GM12864 (cell line): Measurements from ENCODE around the gene FOXP4.

Experiments
- DNase-seq: peaks from one replicate; pipeline ENCODE4 v3.0.0-alpha.2; 2011; ENCODE audit warnings: low read depth
- H3K4me3 ChIP-seq: 2 replicates; pipeline ENCODE4 v1.5.1; 2011; ENCODE audit warnings: mild to moderate bottlenecking, low read depth, low read length, control low read depth
- CTCF ChIP-seq: IDR thresholded peaks from 2 replicates; pipeline ENCODE4 v1.5.1; 2011; ENCODE audit warnings: low read depth, mild to moderate bottlenecking, moderate library complexity, low read length, control low read depth, inconsistent platforms; ENCODE audit errors: missing control alignments

Gene FOXP4

GRCh38 chr6:41511443-41512060, 34.6 kb upstream of the FOXP4 start:
- TF ChIP-seq CTCF = no peak
- no peak overlapping the region for H3K4me3 ChIP-seq
- DNase-seq = no peak

GRCh38 chr6:41512146-41512701, 34.0 kb upstream of the FOXP4 start:
- H3K4me3 ChIP-seq = no peak overlapping the region
- DNase-seq = no peak
- TF ChIP-seq CTCF = no peak

GRCh38 chr6:41515995-41516394, 30.2 kb upstream of the FOXP4 start:
- DNase-seq = no peak
- H3K4me3 ChIP-seq = no peak overlapping the region
- TF ChIP-seq CTCF = no peak

DNA sequence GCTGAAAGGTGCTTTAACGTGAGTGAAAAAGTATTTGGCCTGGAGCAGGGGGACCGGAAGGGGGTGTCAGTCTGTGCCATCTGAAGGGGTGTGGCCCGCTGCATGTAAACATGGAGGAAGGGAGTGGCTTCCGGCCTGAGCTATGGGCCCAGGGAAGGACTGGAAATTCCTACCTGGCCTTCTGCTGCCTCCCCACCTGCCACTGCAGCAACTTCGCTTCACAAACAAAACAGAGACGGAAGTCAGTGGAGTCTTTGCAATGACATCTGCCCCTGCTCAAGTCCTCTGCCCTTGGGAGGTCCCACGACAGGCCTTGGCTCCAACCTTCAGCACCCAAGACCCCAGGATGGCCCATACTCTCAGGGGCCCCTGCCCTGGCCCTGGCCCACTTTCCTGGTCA, 28.1 kb upstream of the FOXP4 start:
- no peak for TF ChIP-seq CTCF
- no peak for DNase-seq
- H3K4me3 ChIP-seq = no peak overlapping the region

DNA sequence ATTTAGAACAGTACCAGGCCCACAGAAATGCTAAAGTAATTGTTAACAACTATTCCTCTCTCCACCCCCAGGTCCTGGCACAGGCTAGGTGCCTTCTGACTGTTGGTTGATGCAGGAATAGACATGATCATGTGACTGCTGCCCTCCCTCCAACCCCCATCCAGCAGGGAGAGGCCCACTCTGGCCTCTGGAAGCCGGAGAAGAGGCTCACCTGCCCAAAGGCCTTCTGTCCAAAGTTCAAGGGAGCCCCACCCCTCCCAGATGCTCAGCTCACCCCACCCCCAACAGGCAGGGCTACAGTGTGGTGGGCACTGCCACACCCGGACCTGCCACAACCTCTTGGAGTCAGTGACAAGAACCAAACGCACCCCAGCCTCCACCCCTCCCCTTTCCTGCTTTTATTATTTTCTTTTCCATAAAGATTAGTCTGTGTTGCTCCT, 26.9 kb upstream of the FOXP4 start:
- H3K4me3 ChIP-seq = no peak overlapping the region
- DNase-seq = no peak
- TF ChIP-seq CTCF = no peak

DNA sequence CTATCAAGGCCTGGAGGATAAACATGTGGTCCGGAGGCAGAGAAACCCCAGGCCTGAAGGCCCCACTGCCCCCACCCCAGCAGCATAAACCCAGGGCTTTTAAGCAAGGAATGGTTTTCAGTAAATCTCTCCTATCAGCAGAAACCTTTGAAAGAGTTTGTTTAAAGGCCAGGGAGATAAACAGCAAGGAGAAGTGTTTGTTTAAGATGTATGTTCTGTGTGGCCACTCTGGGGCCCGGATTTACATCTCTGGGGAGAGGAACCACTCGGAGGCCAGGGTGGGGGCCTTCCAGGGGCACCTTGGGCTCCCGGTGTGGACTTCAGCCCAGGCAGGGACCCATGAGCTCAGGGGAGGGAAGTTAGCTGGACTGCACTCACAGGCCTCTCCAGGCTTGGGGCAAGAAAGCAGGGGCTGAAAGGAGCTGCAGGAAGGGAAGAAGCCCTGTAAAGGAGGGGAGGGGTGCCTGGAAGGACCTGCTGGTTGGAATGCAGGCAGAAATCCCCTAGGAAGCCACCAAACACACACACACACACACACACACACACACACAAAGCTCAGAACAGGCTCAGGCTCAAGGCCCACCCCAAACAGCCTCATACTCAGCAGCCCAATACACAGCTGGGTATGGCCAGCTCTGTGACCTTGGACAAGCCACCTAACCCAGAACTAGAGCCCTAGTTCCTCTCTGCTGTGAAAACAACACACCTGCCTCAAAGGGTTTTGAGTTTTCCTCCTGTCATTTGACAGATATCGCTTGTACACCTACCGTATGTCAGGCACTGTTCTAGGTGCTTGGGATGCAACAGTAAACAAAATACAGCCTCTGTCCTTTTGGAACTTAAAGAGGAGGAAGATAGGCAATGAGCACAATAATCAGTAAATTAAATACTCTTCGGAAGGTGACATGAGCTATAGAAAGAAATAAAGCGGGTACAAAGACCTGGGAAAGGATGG, 26.2 kb upstream of the FOXP4 start:
- no peak overlapping the region for H3K4me3 ChIP-seq
- TF ChIP-seq CTCF = no peak
- DNase-seq = no peak
